HG02840 (cell line): Measurements from ENCODE around the gene SSX2.
"Not testable (repeated sequence)": the region's sequence is repeated elsewhere in the genome, so short reads cannot be mapped to it uniquely, and the experiment has no call there.

Experiments used
- ATAC-seq: cut with Tn5 transposase; IDR thresholded peaks from one replicate; pipeline ENCODE4 v1.9.1; 2021; ENCODE audit warnings: mild to moderate bottlenecking, moderate library complexity, moderate number of reproducible peaks; ENCODE audit not compliant: unreplicated experiment, low FRiP score

SSX2 gene, protein sequence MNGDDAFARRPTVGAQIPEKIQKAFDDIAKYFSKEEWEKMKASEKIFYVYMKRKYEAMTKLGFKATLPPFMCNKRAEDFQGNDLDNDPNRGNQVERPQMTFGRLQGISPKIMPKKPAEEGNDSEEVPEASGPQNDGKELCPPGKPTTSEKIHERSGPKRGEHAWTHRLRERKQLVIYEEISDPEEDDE

DNA sequence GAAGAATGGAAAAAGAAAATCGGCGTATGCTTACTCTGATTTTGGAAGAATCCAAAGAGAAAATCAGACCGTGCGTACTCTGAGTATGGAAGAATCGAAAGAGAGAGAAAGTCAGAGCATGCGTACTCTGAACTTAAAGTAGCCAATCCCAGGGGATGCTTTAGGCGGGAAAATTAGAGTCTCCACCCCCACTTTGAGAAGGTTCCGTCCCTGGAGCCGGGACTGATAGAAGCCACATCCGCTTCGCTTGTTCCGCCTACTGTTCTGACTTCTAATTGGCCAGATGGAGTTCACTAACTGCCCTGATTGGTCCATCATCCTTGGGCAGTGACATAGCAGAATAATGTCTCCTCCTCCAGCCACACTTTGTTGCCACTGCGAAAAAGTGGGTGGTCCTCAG lies at the start of gene SSX2:
TSS of gene SSX2 (minus strand) at position 101 of the 400 bp plus-strand sequence. CDS start 1,429 bp downstream, outside the sequence.
- ATAC-seq = not testable (repeated sequence)

DNA sequence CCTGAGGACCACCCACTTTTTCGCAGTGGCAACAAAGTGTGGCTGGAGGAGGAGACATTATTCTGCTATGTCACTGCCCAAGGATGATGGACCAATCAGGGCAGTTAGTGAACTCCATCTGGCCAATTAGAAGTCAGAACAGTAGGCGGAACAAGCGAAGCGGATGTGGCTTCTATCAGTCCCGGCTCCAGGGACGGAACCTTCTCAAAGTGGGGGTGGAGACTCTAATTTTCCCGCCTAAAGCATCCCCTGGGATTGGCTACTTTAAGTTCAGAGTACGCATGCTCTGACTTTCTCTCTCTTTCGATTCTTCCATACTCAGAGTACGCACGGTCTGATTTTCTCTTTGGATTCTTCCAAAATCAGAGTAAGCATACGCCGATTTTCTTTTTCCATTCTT lies 44.0 kb upstream of the SSX2 start, which contains the start of gene SSX2B:
TSS of gene SSX2B (plus strand) at position 301 of the 400 bp plus-strand sequence. CDS start 1,429 bp downstream, outside the sequence.
- ATAC-seq = not testable (repeated sequence)

DNA sequence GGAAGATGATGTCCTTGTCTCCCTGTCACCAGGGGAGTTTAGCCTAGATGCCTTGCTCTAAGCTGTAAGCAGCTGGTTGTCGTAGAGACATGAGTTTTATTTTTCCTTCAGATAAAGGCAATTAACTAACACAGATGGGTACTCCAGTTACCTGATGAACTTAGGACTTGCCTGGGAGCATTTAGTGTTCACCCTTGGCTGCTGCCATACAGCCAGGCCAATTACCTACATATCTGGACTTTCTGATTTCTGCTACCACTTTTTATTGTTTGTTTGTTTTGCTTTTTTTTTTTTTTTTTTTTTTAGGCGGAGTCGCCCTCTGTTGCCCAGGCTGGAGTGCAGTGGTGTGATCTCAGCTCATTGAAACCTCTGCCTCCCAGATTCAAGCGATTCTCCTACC lies 14.9 kb downstream of the SSX2 start:
- not testable (repeated sequence) for ATAC-seq

DNA sequence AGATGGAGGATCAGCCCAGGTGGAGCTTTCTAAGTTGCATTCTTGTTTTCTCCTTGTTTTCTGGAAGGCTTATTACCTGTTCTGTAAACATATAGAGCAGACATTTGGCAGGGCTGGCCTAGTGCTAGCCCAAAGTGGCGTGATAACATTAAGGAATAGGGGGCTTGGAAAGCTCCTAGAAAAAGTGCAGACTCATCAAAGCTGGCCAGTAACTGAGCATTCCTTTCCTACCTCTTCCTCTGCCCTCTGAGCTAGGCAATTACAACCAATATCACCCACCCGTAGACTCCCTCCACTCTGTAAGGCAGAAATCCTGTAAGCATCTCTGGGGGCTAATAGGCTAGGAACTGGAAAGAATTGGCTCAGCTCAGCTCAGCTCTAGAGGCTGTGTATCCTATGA lies 44.8 kb downstream of the SSX2 start:
- not testable (repeated sequence) for ATAC-seq

DNA sequence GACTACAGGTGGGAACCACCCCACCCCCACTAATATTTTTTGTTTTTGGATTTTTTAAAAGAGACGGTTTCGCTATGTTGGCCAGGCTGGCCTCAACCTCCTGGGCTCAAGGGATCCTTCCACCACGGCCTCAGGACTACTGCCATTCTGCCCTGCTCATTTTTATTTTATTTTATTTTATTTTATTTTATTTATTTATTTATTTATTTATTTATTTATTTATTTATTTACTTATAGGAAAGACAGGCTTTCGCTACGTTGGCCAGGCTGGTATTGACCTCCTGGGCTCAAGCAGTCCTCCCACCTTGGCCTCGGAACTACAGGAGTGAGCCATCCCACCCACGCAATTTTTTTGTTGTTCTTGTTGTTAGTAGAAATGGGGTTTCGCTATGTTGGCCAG lies 51.5 kb downstream of the SSX2 start:
- not testable (repeated sequence) for ATAC-seq

DNA sequence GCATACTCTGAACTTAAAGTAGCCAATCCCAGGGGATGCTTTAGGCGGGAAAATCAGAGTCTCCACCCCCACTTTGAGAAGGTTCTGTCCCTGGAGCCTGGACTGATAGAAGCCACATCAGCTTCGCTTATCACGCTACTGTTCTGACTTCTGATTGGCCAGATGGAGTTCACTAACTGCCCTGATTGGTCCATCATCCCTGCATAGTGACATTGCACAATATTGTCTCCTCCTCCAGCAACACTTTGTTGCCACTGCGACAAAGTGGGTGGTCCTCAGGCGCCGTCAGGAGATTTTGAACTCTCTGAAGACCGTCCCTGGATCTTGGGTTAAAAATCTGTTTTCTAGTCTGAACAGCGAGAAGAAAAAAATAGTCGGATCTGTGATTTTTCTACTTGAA lies 52.2 kb downstream of the SSX2 start, which contains the start of gene SSX7:
TSS of gene SSX7 (minus strand) at position 101 of the 400 bp plus-strand sequence. CDS start 1,428 bp downstream, outside the sequence.
- ATAC-seq = not testable (repeated sequence)

DNA sequence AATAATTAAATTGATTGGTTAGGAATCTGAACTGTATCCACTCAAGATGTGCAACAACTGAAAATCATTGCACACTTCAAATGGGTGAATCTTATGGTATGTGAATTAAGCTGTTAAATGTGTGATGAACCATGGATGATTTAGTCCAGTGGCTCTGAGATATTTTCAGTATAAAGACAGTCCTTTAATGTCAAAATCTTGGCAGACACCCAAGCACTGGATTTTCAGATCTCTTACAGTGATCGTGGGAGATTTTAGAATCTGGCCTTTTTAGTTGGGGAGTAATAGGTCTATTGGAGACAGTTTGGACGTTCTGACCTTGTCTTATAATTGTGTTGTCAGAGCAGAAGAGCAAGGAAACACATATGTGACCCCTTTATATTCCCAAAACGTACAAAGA lies 56.3 kb downstream of the SSX2 start:
- ATAC-seq = not testable (repeated sequence)

DNA sequence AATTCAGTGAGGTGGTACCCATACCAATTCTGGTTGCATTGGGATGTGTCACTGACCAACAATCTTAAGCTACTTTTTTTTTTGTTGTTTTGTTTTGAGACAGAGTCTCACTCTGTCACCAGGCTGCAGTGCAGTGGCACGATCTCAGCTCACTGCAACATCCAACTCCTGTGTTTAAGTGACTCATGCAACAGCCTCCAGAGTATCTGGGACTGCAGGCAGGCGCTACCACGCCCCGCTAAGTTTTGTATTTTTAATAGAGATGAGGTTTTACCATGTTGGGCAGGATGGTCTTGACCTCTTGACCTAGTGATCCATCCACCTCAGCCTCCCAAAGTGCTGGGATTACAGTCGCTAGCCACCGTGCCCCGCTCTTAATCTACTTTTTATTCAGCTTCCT lies 58.0 kb downstream of the SSX2 start:
- not testable (repeated sequence) for ATAC-seq
